Neural progenitor cell (in vitro differentiated cells): Measurements from ENCODE around the gene KRTAP10-3. TPM values are rescaled to one million over a fixed set of nuclear protein-coding genes. Genes with fewer than 3 reads are reported as not detected.
"Not testable (repeated sequence)": the region's sequence is repeated elsewhere in the genome, so short reads cannot be mapped to it uniquely, and the experiment has no call there.

Experiments used
- DNase-seq: peaks from one replicate; pipeline ENCODE4 v3.0.0-alpha.2; 2016; ENCODE audit warnings: low spot score
- H2AFZ ChIP-seq: fragments of 200-600 bp; sonication (generic); replicated peaks from 2 replicates; pipeline ENCODE4 v1.6.1; 2016; ENCODE audit warnings: antibody characterized with exemption
- H3F3A ChIP-seq: fragments of 200-600 bp; sonication (generic); 2 replicates; pipeline ENCODE4 v1.6.1; 2016; ENCODE audit warnings: antibody characterized with exemption, low read depth
- H3K27ac ChIP-seq: fragments of 200-600 bp; sonication (generic); 2 replicates; pipeline ENCODE4 v1.5.1; 2016; ENCODE audit warnings: mild to moderate bottlenecking
- H3K27me3 ChIP-seq: fragments of 200-600 bp; sonication (generic); 2 replicates; pipeline ENCODE4 v1.6.1; 2016; ENCODE audit warnings: mild to moderate bottlenecking, moderate library complexity
- H3K36me3 ChIP-seq: fragments of 200-600 bp; sonication (generic); 2 replicates; pipeline ENCODE4 v1.5.1; 2016
- H3K4me1 ChIP-seq: fragments of 200-600 bp; sonication (generic); 2 replicates; pipeline ENCODE4 v1.6.1; 2016; ENCODE audit warnings: mixed run types
- H3K4me2 ChIP-seq: fragments of 200-600 bp; sonication (generic); 2 replicates; pipeline ENCODE4 v1.6.1; 2016
- H3K4me3 ChIP-seq: fragments of 200-600 bp; sonication (generic); 2 replicates; pipeline ENCODE4 v1.5.1; 2016
- H3K79me2 ChIP-seq: fragments of 200-600 bp; sonication (generic); 2 replicates; pipeline ENCODE4 v1.6.1; 2016; ENCODE audit warnings: low read depth
- H3K9ac ChIP-seq: fragments of 200-600 bp; sonication (generic); 2 replicates; pipeline ENCODE4 v1.6.1; 2016
- H3K9me3 ChIP-seq: fragments of 200-600 bp; sonication (generic); 2 replicates; pipeline ENCODE4 v1.5.1; 2016; ENCODE audit warnings: low read depth
- H4K20me1 ChIP-seq: fragments of 200-600 bp; sonication (generic); 2 replicates; pipeline ENCODE4 v1.6.1; 2016; ENCODE audit warnings: low read depth
- H3K27ac Mint-ChIP-seq: 3 replicates; pipeline ENCODE4 v1.8.0; 2021; ENCODE audit warnings: mixed read lengths
- H3K27me3 Mint-ChIP-seq: 2 replicates; pipeline ENCODE4 v1.8.0; 2022; ENCODE audit warnings: low read depth, mild to moderate bottlenecking, inconsistent platforms, moderate library complexity, mixed read lengths; ENCODE audit not compliant: insufficient read depth
- H3K36me3 Mint-ChIP-seq: 3 replicates; pipeline ENCODE4 v1.8.0; 2021; ENCODE audit warnings: mixed read lengths
- H3K4me1 Mint-ChIP-seq: 3 replicates; pipeline ENCODE4 v1.8.0; 2021; ENCODE audit warnings: mixed read lengths
- H3K4me3 Mint-ChIP-seq: 3 replicates; pipeline ENCODE4 v1.8.0; 2021; ENCODE audit warnings: mild to moderate bottlenecking, moderate library complexity, mixed read lengths
- H3K9me3 Mint-ChIP-seq: 3 replicates; pipeline ENCODE4 v1.8.0; 2020; ENCODE audit warnings: mixed read lengths
- CTCF ChIP-seq: fragments of 200-600 bp; sonication (generic); IDR thresholded peaks from 2 replicates; pipeline ENCODE4 v1.5.1; 2017; ENCODE audit warnings: antibody characterized with exemption, mild to moderate bottlenecking
- EZH2 ChIP-seq: fragments of 200-600 bp; sonication (generic); IDR thresholded peaks from 2 replicates; pipeline ENCODE4 v1.6.1; 2017; ENCODE audit warnings: antibody characterized with exemption, mild to moderate bottlenecking, moderate library complexity
- EZH2phosphoT487 ChIP-seq: fragments of 200-600 bp; sonication (generic); IDR thresholded peaks from 2 replicates; pipeline ENCODE4 v1.6.1; 2017; ENCODE audit warnings: antibody characterized with exemption
- total RNA-seq: library from RNA; depleted of rRNA; stranded (reverse); fragments of >200 nt; gene quantifications from 2 replicates; pipeline ENCODE4 v1.2.3, GENCODE V29; 2015; ENCODE audit warnings: low replicate concordance

KRTAP10-3 gene
- total RNA-seq, 1 donor from 2014 or later, result not detected

DNA sequence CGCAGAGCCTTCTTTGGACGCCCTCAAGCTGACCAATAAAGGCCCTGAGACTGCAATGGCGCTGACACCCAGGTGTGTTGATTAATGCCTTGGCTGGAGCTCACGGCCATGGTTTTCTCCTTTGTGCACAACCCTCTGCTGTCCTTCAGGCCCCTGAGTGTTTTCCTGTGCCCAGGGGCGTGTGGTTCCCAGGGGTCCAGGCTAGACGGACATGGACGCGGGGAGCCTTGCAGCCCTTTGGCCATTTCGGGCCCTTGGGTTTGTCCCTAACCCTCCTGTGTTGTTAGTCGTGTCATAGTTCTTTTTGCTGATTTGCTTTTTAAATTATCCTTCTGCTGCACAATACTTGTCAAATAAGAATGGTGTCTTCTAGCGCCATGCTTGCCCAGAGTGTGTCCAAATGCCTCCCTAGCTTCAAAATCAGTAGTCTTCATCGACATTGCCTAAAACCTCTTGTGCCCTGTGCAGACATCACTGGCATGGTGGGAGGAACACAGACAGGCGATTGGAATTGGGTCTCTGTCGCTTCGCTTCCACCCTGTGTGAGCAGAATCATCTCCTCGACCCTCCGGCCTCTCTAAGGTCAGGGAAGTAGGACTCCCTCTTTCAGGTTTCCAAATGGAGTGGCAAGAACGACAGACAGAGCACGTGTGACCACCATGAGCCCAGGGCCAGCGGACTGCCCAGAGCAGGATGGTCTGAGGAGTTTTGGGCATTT is 16.9 kb upstream of the KRTAP10-3 start:
- Histone ChIP-seq H2AFZ (no peak overlapping the region), H3K4me1 (no peaks in the 10 kb centered on the region), H3F3A (no peaks in the 10 kb centered on the region), H3K27me3 (no peaks in the 10 kb centered on the region), H3K36me3 (no peaks in the 10 kb centered on the region), H4K20me1 (no peaks in the 10 kb centered on the region), H3K9ac (no peak overlapping the region), H3K9me3 (peaks cover 3% of the 10 kb centered on the region), H3K79me2 (no peaks in the 10 kb centered on the region), H3K27ac (no peak overlapping the region), H3K4me2 (no peak overlapping the region), H3K4me3 (no peak overlapping the region)
- Mint-ChIP-seq H3K9me3 (peaks cover 43% of the 10 kb centered on the region), H3K27me3 (peaks cover 8% of the 10 kb centered on the region), H3K27ac (peak overlapping the region; percentile 1), H3K36me3 (no peaks in the 10 kb centered on the region), H3K4me3 (peak overlapping the region; percentile 55), H3K4me1 (peaks cover 2% of the 10 kb centered on the region)
- DNase-seq, result no peak
- TF ChIP-seq EZH2, result no peak
- no peak for TF ChIP-seq CTCF
- no peak for TF ChIP-seq EZH2phosphoT487

DNA sequence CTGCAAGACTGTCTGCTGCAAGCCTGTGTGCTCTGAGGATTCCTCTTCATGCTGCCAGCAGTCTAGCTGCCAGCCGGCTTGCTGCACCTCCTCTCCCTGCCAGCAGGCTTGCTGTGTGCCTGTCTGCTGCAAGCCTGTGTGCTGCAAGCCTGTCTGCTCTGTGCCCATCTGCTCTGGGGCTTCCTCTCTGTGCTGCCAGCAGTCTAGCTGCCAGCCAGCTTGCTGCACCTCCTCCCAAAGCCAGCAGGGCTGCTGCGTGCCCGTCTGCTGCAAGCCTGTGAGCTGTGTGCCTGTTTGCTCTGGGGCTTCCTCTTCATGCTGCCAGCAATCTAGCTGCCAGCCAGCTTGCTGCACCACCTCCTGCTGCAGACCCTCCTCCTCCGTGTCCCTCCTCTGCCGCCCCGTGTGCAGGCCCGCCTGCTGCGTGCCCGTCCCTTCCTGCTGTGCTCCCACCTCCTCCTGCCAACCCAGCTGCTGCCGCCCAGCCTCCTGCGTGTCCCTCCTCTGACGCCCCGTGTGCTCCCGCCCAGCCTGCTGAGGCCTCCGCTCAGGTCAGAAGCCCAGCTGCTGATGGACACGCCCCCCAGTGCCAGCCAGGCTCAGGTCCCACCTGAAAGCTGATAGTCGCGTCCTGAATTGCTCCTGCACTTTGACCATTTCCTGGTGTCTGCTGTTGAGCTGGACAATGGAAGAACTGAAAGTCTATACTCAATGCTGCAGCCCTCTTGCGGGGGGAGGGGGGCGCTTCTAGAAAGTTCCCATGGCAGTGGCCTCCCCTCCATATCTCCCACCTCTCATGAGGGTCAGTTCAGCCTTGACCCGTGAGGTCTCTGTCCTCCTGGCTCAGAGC is 16.1 kb upstream of the KRTAP10-3 start:
- Histone ChIP-seq H2AFZ (no peak overlapping the region), H3K27me3 (no peaks in the 10 kb centered on the region), H4K20me1 (no peaks in the 10 kb centered on the region), H3F3A (no peaks in the 10 kb centered on the region), H3K79me2 (no peaks in the 10 kb centered on the region), H3K9ac (no peak overlapping the region), H3K9me3 (peaks cover 3% of the 10 kb centered on the region), H3K27ac (no peak overlapping the region), H3K36me3 (no peaks in the 10 kb centered on the region), H3K4me1 (no peaks in the 10 kb centered on the region), H3K4me2 (no peak overlapping the region), H3K4me3 (no peak overlapping the region)
- no peak overlapping the region for H3K27ac Mint-ChIP-seq
- H3K27me3 Mint-ChIP-seq, result peaks cover 8% of the 10 kb centered on the region
- H3K9me3 Mint-ChIP-seq, result peaks cover 40% of the 10 kb centered on the region
- TF ChIP-seq EZH2, result no peak
- TF ChIP-seq CTCF, result peak; percentile 4
- peaks cover 2% of the 10 kb centered on the region for H3K4me1 Mint-ChIP-seq
- no peaks in the 10 kb centered on the region for H3K36me3 Mint-ChIP-seq
- H3K4me3 Mint-ChIP-seq, result no peak overlapping the region
- DNase-seq, result no peak

DNA sequence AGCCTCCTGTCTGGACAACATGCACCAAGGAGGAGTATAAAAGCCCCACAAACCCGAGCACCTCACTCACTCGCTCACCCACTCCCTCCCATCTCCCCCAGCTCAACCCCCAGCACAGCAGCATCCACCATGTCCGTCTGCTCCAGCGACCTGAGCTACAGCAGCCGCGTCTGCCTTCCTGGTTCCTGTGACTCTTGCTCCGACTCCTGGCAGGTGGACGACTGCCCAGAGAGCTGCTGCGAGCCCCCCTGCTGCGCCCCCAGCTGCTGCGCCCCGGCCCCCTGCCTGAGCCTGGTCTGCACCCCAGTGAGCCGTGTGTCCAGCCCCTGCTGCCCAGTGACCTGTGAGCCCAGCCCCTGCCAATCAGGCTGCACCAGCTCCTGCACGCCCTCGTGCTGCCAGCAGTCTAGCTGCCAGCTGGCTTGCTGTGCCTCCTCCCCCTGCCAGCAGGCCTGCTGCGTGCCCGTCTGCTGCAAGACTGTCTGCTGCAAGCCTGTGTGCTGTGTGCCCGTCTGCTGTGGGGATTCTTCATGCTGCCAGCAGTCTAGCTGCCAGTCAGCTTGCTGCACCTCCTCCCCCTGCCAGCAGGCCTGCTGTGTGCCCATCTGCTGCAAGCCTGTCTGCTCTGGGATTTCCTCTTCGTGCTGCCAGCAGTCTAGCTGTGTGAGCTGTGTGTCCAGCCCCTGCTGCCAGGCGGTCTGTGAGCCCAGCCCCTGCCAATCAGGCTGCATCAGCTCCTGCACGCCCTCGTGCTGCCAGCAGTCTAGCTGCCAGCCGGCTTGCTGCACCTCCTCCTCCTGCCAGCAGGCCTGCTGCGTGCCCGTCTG is 15.2 kb upstream of the KRTAP10-3 start, which contains the start of gene KRTAP10-4:
TSS of gene KRTAP10-4 (plus strand) at position 100 of the 827 bp plus-strand sequence. CDS start at position 130, 30 bp downstream.
- not testable (repeated sequence) for H3K36me3 Mint-ChIP-seq, H3K4me1 Mint-ChIP-seq, H2AFZ ChIP-seq, H3K27me3 ChIP-seq, H3K4me3 Mint-ChIP-seq, H3K27me3 Mint-ChIP-seq, H3K4me3 ChIP-seq, H3K9ac ChIP-seq, DNase-seq, H3K36me3 ChIP-seq, H3F3A ChIP-seq, H3K4me1 ChIP-seq, H3K4me2 ChIP-seq, H3K27ac ChIP-seq, H3K79me2 ChIP-seq, H4K20me1 ChIP-seq, H3K9me3 ChIP-seq
- Mint-ChIP-seq H3K9me3 (peaks cover 37% of the 10 kb centered on the region), H3K27ac (peak within 1 kb of the TSS; percentile 35)
